GM18505 (cell line): ENCODE results near the gene COPS9.

Experiments used
- ATAC-seq: cut with Tn5 transposase; IDR thresholded peaks from one replicate; pipeline ENCODE4 v1.9.1; 2021; ENCODE audit not compliant: unreplicated experiment
- POLR2A ChIP-seq: IDR thresholded peaks from 4 replicates; pipeline ENCODE4 v1.6.1; 2011; ENCODE audit warnings: borderline replicate concordance; ENCODE audit not compliant: insufficient read depth, insufficient read length; ENCODE audit errors: extremely low read depth

COPS9 gene

GRCh38 chr2:240121190-240121589, 14.9 kb downstream of the COPS9 start:
- ATAC-seq = no peak
- TF ChIP-seq POLR2A = no peak

- no peak for TF ChIP-seq POLR2A
- ATAC-seq = no peak
Observed at GRCh38 chr2:240114233-240114632, 21.9 kb downstream of the COPS9 start.

GRCh38 chr2:240112914-240113690, 23.0 kb downstream of the COPS9 start:
- no peak for TF ChIP-seq POLR2A

GRCh38 chr2:240111253-240111652, 24.9 kb downstream of the COPS9 start:
- ATAC-seq = no peak

More at GRCh38 chr2:240112914-240113690, 23.0 kb downstream of the COPS9 start:
- ATAC-seq = no peak

DNA sequence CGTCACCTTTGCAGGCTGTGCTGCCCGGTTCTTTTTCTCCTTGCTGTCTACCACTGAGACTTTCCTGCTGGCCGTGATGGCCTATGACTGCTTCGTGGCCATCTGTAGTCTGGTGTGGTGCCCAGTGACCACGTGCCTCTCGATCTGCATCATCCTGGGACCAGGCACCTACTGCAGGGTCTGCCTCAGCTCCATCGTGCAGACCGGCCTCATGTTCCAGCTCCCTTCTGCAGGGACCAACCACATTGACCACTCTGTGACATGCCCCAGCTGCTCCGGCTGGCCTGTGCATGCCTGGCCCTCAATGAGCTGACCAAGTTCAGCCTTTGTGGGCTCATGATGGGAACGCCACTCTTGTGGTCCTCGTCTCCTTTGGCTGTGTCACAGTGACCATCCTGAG, 26.7 kb downstream of the COPS9 start:
- no peak for TF ChIP-seq POLR2A
- no peak for ATAC-seq

More at GRCh38 chr2:240111253-240111652, 24.9 kb downstream of the COPS9 start:
- TF ChIP-seq POLR2A = no peak

GRCh38 chr2:240107477-240107796, 28.7 kb downstream of the COPS9 start:
- TF ChIP-seq POLR2A = no peak
- ATAC-seq = no peak

- no peak for TF ChIP-seq POLR2A
- ATAC-seq = no peak
Observed at GRCh38 chr2:240106765-240107476, 29.2 kb downstream of the COPS9 start.

GRCh38 chr2:240105982-240106381, 30.1 kb downstream of the COPS9 start:
- no peak for ATAC-seq
- no peak for TF ChIP-seq POLR2A

- TF ChIP-seq POLR2A = no peak
- no peak for ATAC-seq
Observed at GRCh38 chr2:240103136-240103535, 33.0 kb downstream of the COPS9 start.

GRCh38 chr2:240098349-240098748, 37.8 kb downstream of the COPS9 start:
- no peak for ATAC-seq
- TF ChIP-seq POLR2A = no peak

DNA sequence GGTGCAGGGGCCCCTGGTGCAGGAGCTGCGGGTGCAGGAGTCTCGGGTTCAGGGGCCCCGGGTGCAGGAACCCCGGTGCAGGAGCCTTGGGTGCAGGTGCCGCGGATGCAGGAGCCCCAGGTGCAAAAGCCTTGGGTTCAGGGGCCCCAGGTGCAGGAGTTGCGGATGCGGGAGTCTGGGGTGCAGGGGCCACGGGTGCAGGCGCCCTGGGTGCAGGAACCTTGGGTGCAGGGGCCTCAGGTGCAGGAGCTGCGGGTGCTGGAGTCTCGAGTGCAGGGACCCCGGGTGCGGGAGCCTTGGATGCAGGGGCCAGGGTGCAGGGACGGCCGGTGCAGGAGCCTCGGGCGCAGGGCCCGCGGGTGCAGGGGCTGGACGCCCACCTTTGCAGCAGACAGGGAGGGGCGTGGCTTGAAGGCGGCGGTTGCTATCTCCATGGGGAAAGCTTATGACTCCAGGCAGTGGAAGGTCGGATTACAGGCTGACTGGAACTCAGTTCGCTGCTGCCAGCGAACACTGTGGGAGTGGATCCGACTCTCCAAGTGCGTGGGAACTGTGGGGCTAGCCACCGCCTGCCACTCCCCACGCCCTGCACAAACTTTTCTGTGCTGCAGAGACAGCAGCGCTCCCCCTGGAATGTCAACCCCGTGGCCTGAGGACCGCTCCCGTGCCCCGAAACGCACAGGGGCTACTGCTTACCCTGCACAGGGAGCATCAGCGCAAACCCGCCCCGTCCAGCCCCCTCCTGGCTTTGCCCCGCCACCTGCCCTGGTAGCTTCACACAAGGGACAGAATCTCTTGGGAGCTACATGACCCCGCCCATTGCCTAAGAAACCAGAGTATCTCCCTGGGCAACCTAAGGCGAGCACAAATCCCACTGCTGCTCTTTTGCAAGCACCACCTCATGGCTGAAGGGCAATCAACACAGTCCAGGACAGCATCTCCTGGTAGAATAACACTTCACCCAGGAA, 40.3 kb downstream of the COPS9 start:
- no peak for TF ChIP-seq POLR2A
- no peak for ATAC-seq

DNA sequence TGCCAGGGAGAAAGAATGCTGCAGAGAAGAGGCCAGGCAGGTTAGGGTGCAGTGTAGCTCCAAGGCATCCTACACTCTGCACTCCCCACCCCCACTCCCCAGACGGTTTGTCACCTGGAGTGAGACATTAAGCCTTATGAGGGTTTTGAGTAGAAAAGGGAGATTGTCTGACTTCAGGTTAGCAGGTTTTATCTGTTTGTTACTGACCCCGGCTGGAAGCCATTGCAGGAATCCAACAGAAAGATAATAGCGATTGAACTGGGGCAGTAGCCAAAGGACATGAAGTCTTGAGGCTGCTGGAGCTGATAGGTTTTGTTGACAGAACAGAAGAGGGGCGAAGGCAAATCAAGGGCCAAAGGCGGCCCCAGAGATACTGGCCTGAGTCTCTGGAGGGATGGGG, 46.8 kb downstream of the COPS9 start:
- TF ChIP-seq POLR2A = no peak
- no peak for ATAC-seq

DNA sequence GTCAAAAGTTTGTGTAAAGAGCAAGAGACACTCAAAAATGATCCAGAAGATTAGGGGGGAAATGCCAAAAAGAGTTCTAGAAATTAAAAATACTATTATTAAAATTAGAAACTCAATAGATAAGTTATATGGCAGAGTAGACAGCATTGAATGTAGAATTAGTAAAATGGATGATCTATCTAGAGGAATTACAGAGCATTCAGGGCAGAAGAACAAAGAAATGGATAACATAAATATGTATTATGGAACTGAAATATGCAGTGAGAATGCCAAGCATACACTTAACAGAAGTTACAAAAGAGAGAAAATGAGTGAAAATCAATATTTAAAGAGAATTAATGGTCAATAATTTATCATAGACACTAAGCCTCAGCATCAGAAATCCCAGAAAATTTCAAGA, 49.5 kb downstream of the COPS9 start:
- no peak for TF ChIP-seq POLR2A

More for the DNA sequence above, 49.5 kb downstream of the COPS9 start:
- ATAC-seq = no peak
